ENCODE results near the gene NADK. TPM values are rescaled to one million over a fixed set of nuclear protein-coding genes. Genes with fewer than 3 reads are reported as not detected.

The NADK gene
- total RNA-seq, 1 donor from 2014 or later = 122 TPM

DNA sequence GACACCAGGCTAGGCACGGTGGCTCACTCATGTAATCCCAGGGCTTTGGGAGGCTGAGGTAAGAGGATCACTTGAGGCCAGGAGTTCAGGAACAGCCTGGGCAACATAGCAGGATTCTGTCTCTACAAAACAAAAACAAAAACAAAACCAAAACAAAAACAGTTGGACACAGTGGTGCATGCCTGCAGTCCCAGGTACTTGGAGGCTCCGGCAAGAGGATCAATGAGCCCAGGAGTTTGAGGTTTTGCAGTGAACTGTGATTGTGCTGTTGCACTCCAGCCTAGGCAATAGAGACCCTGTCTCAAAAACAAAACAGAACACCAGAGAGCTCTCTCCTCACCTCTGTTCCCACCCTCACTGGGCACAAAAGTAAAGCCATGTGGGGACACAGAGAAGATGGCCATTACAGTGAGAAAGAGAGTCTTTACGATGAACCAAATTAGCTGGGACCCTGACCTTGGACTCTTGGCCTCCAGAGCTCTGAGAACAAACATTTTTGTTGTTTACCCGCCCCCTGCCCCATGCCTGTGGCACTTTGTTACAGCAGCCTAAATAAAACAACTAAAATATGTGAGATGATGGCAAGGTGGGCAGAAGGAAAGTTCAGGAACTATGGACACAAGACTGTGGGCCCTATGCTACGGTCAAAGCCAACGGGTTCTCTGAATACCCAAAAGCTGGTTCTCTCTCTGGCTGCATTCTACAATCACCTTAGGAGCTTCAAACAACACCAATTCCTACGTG lies 9.8 kb downstream of the NADK start:
- H3K9me3 Mint-ChIP-seq = peaks cover 4% of the 10 kb centered on the region
- ATAC-seq (ENCODE audit: low read depth) = no peak
- CTCF ChIA-PET = no interaction called here
- no peak overlapping the region for H3K27ac Mint-ChIP-seq
- no peaks in the 10 kb centered on the region for H3K27me3 Mint-ChIP-seq
- intact Hi-C loops (cut with micrococcal nuclease) = no loop called here
- TF ChIP-seq, protein P1, sequence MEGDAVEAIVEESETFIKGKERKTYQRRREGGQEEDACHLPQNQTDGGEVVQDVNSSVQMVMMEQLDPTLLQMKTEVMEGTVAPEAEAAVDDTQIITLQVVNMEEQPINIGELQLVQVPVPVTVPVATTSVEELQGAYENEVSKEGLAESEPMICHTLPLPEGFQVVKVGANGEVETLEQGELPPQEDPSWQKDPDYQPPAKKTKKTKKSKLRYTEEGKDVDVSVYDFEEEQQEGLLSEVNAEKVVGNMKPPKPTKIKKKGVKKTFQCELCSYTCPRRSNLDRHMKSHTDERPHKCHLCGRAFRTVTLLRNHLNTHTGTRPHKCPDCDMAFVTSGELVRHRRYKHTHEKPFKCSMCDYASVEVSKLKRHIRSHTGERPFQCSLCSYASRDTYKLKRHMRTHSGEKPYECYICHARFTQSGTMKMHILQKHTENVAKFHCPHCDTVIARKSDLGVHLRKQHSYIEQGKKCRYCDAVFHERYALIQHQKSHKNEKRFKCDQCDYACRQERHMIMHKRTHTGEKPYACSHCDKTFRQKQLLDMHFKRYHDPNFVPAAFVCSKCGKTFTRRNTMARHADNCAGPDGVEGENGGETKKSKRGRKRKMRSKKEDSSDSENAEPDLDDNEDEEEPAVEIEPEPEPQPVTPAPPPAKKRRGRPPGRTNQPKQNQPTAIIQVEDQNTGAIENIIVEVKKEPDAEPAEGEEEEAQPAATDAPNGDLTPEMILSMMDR (IDR thresholded peaks at IDR 0.05) = no peak
- no peak for DNase-seq
- H3K4me3 Mint-ChIP-seq = no peak overlapping the region
- POLR2A ChIA-PET = no interaction called here
- H3K36me3 Mint-ChIP-seq (ENCODE audit: low read depth) = peaks cover 67% of the 10 kb centered on the region
- peaks cover 14% of the 10 kb centered on the region for H3K4me1 Mint-ChIP-seq

DNA sequence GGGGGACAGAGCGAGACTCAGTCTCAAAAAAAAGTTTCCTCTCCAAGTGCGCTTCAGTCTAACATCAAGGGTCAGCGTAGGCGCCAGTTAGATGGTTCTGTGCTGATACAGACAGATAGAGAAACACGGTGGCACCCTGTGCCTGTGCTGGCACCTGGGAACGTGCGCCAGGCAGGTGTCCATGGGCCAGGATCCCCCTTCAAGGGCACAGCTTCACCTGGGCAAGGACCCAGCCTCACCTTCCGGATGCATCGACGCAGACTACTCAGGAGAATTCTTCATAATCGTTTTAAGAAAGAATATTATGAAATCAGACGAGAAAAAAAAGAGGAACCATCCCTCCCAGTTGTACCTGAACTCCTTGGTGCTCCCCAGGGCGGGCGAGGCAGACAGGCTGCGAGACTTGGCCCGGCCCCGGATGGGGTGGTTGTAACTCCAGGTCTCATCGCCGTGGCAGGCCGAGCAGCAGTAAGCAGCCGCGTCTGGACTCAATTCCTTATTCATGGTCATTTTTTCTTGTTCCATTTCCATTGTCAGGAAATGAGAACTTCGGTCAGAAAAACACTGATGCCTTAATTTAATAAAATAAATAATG lies 13.3 kb downstream of the NADK start:
- peaks cover 80% of the 10 kb centered on the region for H3K36me3 Mint-ChIP-seq (ENCODE audit: low read depth)
- no peaks in the 10 kb centered on the region for H3K27me3 Mint-ChIP-seq
- H3K4me1 Mint-ChIP-seq = peaks cover 8% of the 10 kb centered on the region
- intact Hi-C loops (cut with micrococcal nuclease) = loop anchor here (1.0 kb wide), 1 partner anchor 141 kb away; no protein-coding TSS in a partner anchor
- ChIA-PET CTCF (no interaction called here), POLR2A (no interaction called here)
- H3K27ac Mint-ChIP-seq = no peak overlapping the region
- no peak for ATAC-seq (ENCODE audit: low read depth)
- no peak for DNase-seq
- no peak overlapping the region for H3K4me3 Mint-ChIP-seq
- no peaks in the 10 kb centered on the region for H3K9me3 Mint-ChIP-seq
- TF ChIP-seq, protein P1 (IDR thresholded peaks at IDR 0.05) = no peak

DNA sequence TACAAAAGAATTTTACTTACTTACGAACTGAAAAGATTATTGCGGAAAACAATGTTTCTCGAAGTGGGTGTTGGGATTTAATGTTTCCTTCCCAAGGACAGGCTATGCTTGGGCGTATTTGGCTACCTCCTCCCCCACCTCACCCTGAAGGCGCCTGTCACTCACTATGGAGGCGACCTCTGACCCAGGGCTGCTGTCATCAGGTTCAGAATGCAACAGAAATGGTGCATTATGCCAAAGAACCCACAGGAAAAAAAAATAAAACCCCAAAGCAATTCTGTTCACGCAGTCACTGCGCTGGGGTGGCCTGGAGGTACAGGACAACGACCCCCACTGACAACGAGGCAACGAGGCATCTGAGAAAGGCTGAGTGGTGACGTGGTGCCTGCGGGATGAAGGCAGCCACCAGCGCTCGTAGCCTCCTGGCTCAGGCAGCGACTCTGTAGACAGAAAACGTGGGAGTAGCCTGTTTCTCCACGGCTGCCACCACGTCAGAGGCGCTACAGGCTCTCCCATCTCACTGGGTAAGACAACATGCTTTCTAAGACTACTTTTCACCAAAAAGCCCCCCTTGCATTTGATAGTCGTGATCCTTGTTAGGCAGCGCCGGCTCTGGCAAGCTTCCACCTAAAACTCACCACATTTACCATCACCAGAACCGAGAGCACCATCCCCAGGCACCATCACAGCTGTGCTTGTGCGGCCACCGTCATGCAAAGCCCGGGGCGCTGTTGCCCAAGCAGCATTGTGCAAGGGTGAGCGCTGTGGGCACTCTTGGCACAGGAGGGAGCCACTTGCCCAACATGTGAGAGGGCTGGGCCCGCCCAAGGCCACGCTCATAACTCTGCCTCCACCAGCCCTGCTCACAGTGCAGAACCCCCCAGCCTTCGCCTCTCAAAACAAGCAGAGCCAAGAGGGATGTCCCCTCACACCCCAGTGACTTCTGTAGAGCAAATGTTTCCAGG lies 14.3 kb downstream of the NADK start:
- peaks cover 86% of the 10 kb centered on the region for H3K36me3 Mint-ChIP-seq (ENCODE audit: low read depth)
- DNase-seq (no peak), ATAC-seq (ENCODE audit: low read depth) (peak; percentile 61)
- no peak overlapping the region for H3K4me3 Mint-ChIP-seq
- H3K9me3 Mint-ChIP-seq = no peaks in the 10 kb centered on the region
- ChIA-PET POLR2A (no interaction called here), CTCF (no interaction called here)
- intact Hi-C loops (cut with micrococcal nuclease) = loop anchor here (1.0 kb wide), 1 partner anchor 142 kb away; no protein-coding TSS in a partner anchor
- TF ChIP-seq, protein P1 (IDR thresholded peaks at IDR 0.05) = no peak
- H3K27me3 Mint-ChIP-seq = no peaks in the 10 kb centered on the region
- peak overlapping the region; percentile 26 for H3K27ac Mint-ChIP-seq
- H3K4me1 Mint-ChIP-seq = peaks cover 8% of the 10 kb centered on the region

DNA sequence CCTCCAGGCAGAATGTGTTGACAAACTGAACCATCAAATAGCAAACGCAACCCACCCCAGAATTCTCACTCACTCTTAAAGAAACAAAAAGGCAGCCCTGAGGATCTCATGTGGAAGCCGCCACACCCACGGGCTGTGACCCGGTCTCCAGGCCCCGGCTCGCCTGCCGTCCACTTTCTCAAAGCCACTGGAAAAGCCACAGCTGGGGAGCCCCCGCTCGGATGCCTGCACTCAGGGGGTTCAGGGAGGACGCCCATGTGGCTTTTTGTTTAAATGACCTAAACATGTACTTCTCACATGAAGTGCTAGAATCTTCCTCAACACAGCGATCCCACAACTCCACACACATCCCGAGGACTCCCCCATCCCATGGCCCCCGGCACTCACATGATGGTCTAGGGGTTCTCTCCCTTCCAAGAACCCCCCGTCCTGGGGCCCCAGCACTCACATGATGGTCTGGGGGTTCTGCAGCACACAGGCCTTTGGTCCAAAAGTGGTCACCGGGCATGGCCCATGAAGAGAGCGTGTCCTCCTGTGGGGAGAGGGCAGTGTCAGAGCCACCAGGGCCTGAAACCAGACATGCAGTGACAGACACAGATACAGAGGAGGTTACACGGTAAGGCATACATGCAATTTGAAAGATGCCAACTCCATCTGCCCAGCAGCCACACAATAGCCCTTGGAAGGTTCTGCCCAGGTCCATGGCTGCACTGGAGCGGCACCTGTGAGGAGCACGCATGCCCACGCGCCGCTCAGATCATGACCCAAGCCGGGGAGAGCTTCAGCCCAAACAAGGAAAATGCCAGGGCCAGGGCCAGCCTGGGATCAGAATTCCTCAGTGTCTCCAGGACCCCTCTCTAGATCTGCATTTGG lies 16.5 kb downstream of the NADK start:
- no peaks in the 10 kb centered on the region for H3K27me3 Mint-ChIP-seq
- ATAC-seq (ENCODE audit: low read depth) = no peak
- H3K36me3 Mint-ChIP-seq (ENCODE audit: low read depth) = peaks cover 82% of the 10 kb centered on the region
- POLR2A ChIA-PET = no interaction called here
- no peak overlapping the region for H3K27ac Mint-ChIP-seq
- no peak for DNase-seq
- CTCF ChIA-PET = no interaction called here
- no peaks in the 10 kb centered on the region for H3K9me3 Mint-ChIP-seq
- TF ChIP-seq, protein P1 (IDR thresholded peaks at IDR 0.05) = no peak
- intact Hi-C loops (cut with micrococcal nuclease) = no loop called here
- no peak overlapping the region for H3K4me3 Mint-ChIP-seq
- H3K4me1 Mint-ChIP-seq = peaks cover 2% of the 10 kb centered on the region
